Stimulated activated CD8-positive, alpha-beta memory T cell treated with anti-CD3 and anti-CD28 coated beads, Interleukin-7, amount 100 ng/mL, for 48 hours (primary cell): ENCODE measurements around the gene ERC1.
A peak's percentile ranks its signal among the peaks of the same experiment; 100 is the strongest.

Experiments used
- DNase-seq, 2 donors: peaks; one replicate each; pipeline ENCODE4 v3.0.0-alpha.2; 2020; ENCODE audit warnings: low read depth in 1 of 2; ENCODE audit errors: extremely low read depth in 1 of 2

The ERC1 gene

DNA sequence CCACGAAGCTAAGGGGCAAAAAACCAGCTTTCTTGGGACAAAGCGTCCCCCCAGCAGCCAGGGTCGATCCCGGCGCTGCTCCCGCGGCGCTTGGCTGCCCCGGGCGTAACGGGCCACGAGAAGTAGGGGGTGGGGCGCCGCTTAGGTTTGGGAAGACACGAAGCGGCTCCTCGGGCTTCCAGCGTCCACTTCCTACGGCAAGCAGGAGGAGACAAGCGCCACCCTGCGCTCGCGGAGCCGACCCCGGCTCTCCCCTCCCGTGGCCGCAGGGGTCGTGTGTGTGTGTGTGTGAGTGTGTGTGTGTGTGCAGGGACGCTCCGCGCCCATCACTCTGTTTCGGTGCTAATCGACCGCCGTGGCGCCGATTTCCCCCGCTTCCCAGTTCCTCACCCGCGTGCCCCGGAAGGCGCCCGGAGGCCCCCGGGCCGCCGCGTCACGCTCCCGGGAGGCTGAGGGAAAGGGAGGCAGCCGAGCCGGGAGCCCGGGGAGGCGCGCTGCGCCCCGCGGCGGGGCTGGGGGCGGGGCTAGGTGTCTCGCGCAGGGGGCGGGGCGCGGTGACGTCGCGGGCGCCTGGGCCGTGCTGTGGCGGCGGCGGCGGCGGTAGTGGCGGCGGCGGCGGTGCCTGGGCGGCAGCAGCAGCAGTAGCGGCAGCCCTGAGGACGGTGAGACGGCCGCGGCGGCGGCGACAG lies at the start of gene ERC1:
ERC1 (plus strand) TSS at position 563 of the 689 bp plus-strand sequence. CDS start 36,681 bp downstream, outside the sequence.
- DNase-seq: peak; percentile 64 to 78

- DNase-seq: no peak
Observed at GRCh38 chr12:943051-943450, 48.0 kb upstream of the ERC1 start.

DNA sequence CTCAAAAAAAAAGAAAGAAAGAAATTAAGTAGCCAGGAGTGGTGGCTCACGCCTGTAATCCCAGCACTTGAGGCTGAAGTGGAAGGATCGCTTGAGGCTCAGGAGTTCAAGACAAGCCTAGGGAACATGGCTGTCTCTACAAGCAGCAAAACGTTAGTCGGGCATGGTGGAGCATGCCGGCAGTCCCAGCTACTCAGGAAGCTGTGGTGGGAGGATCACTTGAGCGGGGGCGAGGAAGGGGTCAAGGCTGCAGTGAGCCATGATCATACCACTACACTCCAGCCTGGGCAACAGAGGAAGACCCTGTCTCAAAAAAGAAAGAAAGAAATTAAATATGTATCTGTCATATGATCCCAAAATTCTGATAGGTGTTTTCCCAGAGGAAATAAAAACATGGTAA lies 46.8 kb upstream of the ERC1 start:
- DNase-seq: no peak

GRCh38 chr12:946212-946611 lies 44.8 kb upstream of the ERC1 start:
- no peak for DNase-seq

- DNase-seq: no peak
Observed at GRCh38 chr12:946631-947030, 44.4 kb upstream of the ERC1 start.

- no peak for DNase-seq
Observed at GRCh38 chr12:948238-948637, 42.8 kb upstream of the ERC1 start.

DNA sequence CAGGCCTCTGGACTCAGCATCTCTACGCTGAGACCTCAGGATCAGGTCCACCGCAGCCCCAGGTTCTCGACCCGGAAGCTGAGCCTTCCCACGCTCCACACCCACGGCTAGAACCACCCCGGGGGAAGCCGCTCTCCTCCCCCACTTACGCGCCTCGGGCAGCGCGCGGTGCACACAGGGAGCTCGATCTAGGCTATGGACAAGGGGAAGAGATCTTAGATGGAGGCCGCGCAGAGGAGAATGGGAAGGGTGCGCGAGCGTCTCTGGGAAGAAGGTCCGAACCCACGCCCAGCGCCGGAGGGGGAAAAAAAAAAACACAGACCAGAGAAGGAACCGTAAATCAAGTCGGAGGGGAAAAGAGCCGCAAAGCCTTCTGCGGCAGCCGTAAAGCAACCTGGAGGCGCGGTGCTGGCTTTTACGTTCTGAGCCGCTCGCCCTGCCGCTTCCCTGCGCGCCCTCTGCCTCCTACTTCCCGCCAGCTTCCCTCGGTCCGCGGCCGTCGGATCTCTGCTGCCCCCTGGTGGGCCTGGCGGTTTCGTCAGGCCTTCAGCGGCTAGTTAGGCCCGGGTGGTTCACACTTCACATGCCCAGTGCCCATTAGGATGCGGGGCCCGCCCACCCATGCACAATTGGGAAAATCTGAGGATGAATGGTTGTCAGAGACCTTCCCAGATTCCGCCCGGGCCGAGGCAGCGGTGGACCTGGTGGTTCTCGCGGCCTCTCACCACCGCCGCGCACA lies 41.4 kb upstream of the ERC1 start, which contains the start of gene RAD52:
RAD52 (minus strand) TSS at position 242 of the 739 bp plus-strand sequence. CDS start 16,636 bp downstream, outside the sequence.
- peak; percentile 89 to 93 for DNase-seq

GRCh38 chr12:951176-951575 lies 39.8 kb upstream of the ERC1 start:
- no peak for DNase-seq

DNA sequence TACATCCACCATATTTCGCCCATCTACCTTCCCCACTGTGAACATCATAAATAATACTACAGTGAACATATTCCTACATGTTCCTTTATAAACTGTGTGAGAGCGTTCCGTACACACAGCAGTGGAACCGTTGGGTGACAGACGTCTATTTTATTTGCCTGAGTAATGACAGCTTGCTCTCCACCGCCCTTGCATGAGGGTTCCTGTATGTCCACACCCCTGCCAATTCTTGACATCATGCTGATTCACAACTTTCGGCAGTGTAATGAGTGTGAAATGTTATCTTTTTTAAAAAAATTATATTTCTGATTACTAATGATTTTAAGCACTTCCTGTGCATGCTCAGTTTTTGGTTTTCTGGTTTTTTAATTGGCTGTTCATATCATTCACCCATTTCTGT lies 37.2 kb upstream of the ERC1 start:
- DNase-seq: no peak

DNA sequence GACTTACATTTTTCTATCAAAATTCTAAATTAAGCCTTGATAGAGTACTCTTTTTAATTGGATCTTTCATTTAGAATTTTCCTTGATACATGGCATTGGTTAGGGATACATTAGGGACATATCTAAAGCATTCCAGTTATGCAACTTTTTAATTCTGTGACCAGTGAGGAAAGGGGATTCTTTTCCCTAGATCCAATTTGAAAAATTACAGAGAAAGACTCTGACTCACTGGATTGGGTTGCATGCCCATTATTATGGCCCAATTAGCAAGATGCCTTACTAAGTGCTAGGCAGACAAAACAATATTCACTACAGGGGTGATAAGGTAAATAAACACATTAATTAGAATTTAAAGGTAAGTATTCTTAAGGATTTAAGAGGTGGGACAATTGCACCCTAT lies 36.3 kb upstream of the ERC1 start:
- DNase-seq: no peak

- no peak for DNase-seq
Observed at GRCh38 chr12:955939-956338, 35.1 kb upstream of the ERC1 start.

DNA sequence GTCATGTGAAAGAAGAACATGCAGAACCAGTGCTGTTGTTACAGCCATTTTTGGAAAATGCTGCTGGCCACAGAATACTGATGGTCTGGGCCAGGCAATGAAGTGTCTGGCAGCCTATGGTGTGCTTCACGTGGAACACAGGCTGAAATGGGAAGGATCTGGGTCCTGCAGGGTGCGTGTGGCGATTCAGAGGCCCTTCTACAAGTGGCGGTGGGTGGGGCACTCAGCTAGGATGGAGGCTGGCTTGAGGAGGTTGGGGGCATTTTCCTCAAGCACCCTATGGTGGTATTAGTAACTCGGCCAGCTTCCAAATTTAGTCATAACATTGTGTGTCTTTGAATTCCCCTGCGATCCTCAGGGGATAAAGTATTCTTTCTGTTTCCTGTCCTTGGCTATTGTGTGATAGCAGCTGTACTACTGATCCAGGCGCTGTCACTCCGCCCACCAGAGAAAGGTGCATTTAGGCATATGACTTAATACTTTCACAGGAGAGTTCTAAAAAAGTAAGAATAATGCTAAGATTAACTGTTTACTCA lies 32.4 kb upstream of the ERC1 start:
- no peak for DNase-seq

DNA sequence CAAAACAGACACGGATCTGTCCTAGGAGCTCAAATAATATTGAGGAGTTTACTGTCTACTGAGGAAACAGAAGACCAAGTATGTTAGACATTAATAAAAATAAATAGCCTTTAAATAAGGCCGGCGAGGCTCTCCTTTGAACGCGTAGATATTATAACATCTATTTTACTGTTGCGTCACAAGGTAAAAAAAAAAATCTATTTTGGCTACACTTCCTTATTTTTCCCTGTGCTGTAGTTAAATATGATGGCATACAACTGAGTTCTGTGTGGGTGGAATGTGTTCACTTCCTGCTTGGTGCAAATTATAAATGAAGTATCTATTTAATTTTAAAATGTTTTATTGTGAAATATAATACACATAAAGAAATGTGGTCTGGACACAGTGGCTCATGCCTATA lies 24.3 kb upstream of the ERC1 start:
- no peak for DNase-seq

GRCh38 chr12:967641-968040 lies 23.4 kb upstream of the ERC1 start:
- no peak for DNase-seq

- DNase-seq: no peak
Observed at GRCh38 chr12:968545-968944, 22.5 kb upstream of the ERC1 start.

DNA sequence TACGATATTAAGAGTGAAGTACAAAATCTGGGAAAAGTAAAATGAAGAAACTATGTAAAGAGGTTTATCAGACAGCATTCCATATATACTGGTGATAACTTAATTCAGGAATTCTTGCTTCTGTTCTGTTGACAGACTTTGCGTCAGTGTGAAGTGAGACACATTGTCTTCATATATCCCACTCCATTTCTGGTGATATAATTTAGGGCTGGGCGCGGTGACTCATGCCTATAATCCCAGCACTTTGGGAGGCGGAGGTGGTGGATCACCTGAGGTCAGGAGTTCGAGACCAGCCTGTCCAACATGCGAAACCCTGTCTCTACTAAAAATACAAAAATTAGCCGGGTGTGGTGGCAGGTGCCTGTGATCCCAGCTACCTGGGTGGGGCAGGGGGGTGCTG lies 21.2 kb upstream of the ERC1 start:
- no peak for DNase-seq

DNA sequence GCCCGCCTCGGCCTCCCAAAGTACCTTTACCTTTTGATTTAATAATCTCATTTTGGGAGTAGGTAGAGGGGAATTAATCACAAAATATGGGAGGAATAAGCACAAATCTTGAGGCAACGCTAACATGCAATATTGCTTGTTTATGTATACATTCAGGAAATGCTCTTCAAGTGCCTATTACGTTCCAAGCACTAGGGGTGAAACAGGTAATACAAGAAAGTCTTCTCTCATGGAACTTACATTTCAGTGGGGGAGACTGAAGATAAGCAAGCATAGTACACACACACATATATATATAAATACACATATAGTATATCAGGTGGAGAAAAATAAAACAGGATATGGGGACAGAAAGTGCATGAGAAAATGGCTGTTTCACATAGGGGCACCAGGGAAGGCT lies 19.0 kb upstream of the ERC1 start:
- DNase-seq: no peak

DNA sequence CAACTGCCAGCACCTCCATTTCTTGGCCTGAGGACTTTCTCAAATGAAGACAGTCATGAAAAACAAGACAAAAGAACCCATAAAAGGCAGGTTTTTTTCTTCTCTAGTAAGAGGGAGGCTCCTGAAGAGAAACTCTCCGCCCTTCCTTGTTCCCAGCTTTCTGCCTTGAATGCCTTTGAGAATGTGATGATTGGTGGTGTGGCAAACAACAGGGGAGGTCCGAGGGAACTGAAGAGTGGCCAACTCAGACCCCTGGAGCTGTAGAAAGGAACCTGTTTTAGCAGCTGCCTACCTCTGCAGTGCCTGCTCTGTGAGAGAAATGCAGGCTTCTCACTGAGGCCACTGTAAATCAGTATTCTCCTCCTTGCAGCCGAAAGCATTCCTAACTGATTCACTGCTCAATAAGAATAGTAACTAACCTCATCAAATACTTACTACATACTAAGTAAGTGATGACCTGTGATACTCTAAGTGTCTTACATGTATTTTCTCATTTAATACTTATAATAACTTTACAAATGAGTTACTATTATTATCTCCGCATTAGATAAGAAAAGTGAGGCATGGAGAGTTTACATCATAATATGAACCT lies 16.7 kb upstream of the ERC1 start:
- DNase-seq: no peak

DNA sequence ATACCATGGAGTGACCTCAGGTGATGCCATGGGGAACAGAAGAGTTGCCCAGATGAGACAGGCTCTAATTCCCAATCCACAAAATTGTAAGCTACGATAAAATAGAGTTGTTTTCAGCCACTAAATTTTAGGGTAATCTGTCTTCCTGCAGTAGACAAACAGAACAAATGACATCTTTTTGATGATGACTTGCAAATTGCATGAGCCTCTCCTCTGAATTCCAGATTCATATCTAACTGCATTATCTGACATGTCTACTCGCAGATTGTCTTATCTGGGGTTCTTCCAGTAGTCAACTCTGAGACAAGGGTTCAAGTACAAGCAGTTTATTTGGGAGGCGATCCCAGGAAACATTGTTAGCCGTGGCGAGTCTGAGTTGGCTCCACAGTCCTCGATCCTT lies 14.4 kb upstream of the ERC1 start:
- DNase-seq: no peak

DNA sequence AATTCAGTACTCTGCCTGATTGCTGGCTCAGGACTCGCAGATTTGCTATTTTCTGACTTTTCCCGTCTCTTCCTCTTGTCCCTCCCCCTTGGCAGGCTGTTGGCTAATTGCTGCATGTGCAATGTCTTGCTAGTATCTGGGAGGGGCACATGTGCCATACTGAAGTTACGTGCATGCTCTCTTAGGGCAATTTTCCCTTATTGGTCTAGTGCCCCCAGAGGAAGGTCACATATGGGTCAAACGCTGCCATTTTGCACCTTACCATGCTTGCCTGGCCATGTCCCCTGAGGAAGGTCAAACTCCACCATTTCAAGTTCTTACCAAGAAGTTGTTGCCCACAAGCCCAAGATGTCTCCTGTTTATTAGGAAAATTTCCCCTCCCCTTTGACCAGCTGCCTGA lies 13.9 kb upstream of the ERC1 start:
- no peak for DNase-seq

- no peak for DNase-seq
Observed at GRCh38 chr12:979349-979748, 11.7 kb upstream of the ERC1 start.
